ENCODE measurements around the gene SUCLG1.
"Not testable (repeated sequence)": the region's sequence is repeated elsewhere in the genome, so short reads cannot be mapped to it uniquely, and the experiment has no call there.

Gene SUCLG1

GRCh38 chr2:84483320-84483719 lies 24.2 kb upstream of the SUCLG1 start:
- no peak for TF ChIP-seq CTCF (IDR thresholded peaks at IDR 0.05; ENCODE audit: insufficient read depth, low read depth, low read length, missing control alignments)

DNA sequence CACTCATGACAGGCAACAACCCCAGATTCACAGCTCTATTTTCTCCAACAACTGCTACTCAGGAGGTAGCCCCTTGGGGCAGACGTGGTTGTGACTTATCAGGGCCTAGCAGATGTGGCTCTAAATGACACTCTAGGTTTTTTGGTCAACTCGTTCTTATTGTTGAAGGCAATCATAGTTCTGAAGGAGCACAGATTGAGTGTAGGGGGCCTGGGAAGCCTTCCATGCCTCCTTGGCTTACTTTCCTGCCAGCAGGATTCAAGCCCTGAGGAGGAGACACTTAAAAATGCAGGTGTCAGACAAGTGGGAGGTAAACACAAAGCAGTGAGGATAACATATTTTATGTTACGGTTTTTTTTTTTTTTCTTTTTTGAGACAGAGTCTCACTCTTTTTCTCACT lies 23.5 kb upstream of the SUCLG1 start:
- TF ChIP-seq CTCF (IDR thresholded peaks at IDR 0.05; ENCODE audit: insufficient read depth, low read depth, low read length, missing control alignments), result no peak
- no peak overlapping the region for H3K4me3 ChIP-seq (ENCODE audit: low read depth, low read length)
- no peak for DNase-seq (ENCODE audit: low read depth)

More at GRCh38 chr2:84483320-84483719, 24.2 kb upstream of the SUCLG1 start:
- no peak for DNase-seq (ENCODE audit: low read depth)
- H3K4me3 ChIP-seq (ENCODE audit: low read depth, low read length), result no peak overlapping the region

DNA sequence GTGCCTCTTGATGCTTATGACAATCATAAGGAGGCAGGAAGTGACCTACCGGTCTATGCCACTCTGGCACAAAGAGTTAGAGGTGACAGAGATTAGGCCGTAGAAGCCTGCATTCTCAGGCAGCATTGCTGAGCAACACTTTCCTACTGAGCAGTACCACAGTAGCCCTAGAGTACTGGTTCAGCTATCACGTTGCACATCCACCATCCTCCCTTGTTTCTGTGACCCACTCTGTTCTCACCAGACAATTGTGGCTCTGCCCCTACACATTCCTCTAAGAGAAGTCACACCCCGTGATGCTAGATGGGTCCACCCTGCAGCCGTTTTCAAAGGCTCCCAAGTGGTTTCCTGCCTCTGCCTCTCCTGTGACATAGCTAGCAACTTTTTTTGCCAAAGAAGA lies 22.6 kb upstream of the SUCLG1 start:
- TF ChIP-seq CTCF (IDR thresholded peaks at IDR 0.05; ENCODE audit: insufficient read depth, low read depth, low read length, missing control alignments), result no peak
- DNase-seq (ENCODE audit: low read depth), result no peak
- H3K4me3 ChIP-seq (ENCODE audit: low read depth, low read length), result no peak overlapping the region

DNA sequence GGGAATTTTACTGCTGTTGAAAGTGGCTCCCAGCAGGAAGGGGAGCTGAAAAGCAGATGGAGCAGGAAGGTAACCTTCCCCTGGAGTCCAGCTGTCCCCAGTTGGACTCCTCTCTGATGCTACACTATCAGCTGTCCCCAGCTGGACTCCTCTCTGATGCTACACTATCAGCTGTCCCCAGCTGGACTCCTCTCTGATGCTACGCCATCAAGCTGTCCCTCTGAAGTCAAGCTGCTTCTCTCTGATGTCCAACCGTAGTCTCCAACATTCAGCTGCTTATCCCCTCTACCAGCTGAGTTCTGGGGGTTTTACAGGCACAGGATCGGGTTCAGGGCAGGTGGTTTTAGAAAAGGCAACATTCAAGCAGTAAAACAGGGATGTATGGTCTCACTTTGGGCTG lies 19.8 kb upstream of the SUCLG1 start:
- TF ChIP-seq CTCF (IDR thresholded peaks at IDR 0.05; ENCODE audit: insufficient read depth, low read depth, low read length, missing control alignments), result no peak
- DNase-seq (ENCODE audit: low read depth), result no peak

DNA sequence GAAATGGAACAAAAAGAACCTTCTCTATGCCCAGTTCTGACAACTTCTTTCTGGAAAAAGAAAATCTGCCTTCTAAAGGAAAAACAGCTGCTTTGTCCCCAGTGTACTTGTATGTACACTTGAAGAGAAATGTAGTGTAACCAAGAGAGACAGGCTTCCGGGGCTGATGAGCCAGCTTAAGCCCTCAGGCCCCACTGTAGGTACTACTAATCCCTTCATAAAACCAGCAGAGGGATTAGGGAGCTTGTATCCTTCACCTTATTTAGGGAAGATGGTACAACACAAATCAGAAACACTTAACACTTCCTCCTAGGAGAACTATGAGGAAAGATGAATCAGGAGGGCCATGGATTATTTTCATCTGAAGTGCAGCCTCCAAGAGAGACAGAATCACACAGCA lies 18.8 kb upstream of the SUCLG1 start:
- H3K4me3 ChIP-seq (ENCODE audit: low read depth, low read length), result no peak overlapping the region
- TF ChIP-seq CTCF (IDR thresholded peaks at IDR 0.05; ENCODE audit: insufficient read depth, low read depth, low read length, missing control alignments), result no peak
- DNase-seq (ENCODE audit: low read depth), result no peak

More for the DNA sequence above, 19.8 kb upstream of the SUCLG1 start:
- no peak overlapping the region for H3K4me3 ChIP-seq (ENCODE audit: low read depth, low read length)

DNA sequence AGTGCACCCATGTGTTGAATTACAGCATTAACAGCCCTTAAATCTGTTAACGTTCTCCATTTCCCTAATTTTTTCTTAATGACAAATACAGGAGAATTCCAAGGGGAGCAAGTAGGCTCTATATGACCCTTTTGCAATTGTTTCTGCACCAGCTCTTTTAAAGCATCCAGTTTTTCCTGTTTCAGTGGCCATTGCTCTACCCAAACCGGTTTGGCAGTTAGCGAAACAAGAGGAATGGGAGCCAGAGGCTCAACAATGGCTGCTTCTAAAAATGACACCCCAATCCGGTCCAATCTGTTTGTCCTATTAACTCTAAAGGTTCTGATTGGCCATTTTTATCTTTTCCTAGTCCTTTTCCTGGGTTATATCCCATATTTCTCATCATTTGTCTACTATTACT lies 15.1 kb upstream of the SUCLG1 start:
- TF ChIP-seq CTCF (IDR thresholded peaks at IDR 0.05; ENCODE audit: insufficient read depth, low read depth, low read length, missing control alignments), result no peak
- no peak for DNase-seq (ENCODE audit: low read depth)
- H3K4me3 ChIP-seq (ENCODE audit: low read depth, low read length), result no peak overlapping the region

DNA sequence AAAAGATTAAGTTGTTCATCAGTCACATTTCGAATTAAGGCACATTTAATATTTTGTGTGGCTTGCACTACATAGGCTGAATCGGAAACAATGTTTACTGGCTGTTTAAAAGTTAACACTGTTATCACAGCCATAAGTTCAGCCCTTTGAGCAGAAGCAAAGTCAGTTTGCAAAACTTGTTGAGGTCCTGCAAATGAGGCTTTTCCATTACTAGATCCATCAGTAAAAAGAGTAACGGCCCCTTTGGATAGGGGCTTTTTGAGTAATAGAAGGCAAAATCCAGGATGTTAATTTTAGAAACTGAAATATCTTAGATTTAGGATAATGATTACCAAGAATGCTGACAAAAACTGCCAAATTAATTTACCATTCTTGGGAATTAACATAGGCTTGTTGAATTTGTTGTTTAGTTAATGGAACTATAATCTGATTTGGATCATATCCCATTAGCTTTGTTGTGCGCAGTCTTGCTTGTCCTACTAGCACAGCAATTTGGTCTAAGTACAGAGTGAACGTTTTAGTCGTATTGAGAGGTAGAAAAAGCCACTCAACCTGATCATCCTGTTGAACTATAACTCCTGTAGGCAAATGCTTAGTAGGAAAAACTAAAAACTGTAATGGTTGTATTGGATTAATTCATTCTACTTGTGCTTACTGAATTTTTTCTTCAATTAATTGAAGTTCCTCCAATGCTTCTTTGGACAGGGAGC lies 13.9 kb upstream of the SUCLG1 start:
- H3K4me3 ChIP-seq (ENCODE audit: low read depth, low read length), result no peak overlapping the region
- DNase-seq (ENCODE audit: low read depth), result no peak
- no peak for TF ChIP-seq CTCF (IDR thresholded peaks at IDR 0.05; ENCODE audit: insufficient read depth, low read depth, low read length, missing control alignments)

- not testable (repeated sequence) for H3K4me3 ChIP-seq (ENCODE audit: low read depth, low read length); DNase-seq (ENCODE audit: low read depth)
Observed at GRCh38 chr2:84472423-84472822, 13.3 kb upstream of the SUCLG1 start.

Measured in GM12865 (cell line).